GM19099 (cell line): ENCODE measurements around the gene PACRG.

Experiments
- POLR2A ChIP-seq: IDR thresholded peaks from 3 replicates; pipeline ENCODE4 v1.6.1; 2011; ENCODE audit warnings: low read depth; ENCODE audit not compliant: insufficient read length; ENCODE audit errors: extremely low read depth

The PACRG gene

DNA sequence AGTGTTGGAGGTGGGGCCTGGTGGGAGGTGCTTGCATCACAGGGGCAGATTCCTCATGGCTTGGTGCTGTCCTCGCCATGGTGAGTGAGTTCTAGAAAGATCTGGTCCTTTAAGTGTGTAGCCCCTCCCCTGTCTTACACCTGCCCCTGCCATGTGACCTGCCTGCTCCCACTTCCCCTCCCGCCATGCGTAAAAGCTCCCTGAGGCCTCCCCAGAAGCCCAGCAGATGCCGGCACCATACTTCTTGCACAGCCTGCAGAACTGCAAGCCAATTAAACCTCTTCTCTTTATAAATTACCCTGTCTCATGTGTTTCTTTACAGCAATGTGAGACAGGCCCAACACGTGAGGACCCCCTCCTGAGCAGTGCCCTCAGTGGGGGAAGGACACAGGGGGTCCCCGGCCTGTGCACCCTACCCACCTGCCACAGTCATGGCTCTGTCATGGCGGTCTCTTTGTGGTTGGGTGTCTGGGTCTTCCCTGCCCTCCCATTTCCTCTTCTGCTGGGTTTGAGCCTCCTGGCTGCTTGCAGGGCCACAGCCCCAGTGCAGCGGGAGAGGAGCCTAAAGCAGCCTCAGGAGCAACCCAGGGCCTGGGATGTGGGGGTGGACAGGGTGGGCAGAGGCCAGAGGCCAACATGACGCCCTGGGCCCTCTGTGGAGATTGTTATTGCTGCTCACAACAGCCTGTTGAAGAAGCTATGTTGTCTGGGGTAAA is 599.5 kb downstream of the PACRG start:
- no peak for TF ChIP-seq POLR2A

DNA sequence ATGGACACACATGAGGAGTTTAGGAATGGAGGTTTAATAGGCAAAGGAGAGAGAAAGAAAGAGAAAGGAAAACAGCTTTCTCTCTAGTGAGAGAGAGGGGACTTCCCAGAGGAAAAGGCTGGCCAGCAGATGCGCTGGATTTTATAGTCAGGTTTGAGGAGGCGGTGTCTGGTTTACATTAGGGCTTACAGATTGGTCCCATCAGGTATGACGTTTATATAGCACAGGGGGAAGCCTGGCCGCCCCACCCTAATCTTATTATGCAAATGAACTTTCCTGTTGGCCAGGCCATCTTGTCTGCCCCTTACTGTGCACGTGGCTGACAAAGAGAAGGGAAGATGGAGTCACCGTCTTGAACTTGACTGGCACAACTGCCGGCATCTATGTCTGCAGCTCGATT is 600.1 kb downstream of the PACRG start:
- TF ChIP-seq POLR2A, result no peak

DNA sequence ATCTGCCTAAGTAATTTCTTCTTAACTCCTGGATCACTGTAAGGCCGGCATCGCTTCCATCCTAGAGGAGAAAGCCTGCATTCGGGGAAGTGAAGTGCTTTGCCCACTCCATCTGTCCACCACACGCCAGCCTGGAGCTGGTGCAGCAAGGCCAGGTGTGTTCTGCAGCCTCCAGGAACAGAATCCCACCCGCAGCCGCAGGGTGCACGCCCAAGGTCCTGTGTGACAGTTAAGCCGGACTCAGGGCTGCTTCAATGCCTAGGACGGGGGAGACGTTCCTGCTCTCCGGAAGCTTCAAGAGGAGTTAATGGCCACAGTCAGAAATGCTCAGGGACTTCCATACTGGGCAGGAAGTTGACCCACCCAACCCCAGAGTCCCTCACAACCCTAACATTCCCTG is 600.6 kb downstream of the PACRG start:
- no peak for TF ChIP-seq POLR2A

DNA sequence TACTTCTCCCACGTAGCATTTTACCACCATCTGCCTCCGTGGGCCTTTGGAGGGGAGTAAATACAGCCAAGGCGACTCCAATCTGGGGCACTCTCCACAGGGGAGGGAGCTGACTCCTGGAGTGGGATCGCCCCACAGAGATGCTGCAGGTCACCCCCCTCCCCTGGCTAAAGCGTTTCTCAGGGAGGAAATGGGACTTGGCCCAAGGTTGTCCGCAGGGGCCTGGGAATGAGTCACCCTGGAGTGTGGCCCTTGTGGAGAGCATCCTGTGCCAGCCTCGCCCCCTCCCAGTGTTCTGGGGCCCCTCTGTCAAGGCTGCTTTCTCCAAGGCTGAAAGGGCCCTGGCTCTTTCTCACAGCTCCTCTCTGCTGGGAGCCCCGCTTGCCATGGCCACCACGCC is 602.2 kb downstream of the PACRG start:
- no peak for TF ChIP-seq POLR2A

DNA sequence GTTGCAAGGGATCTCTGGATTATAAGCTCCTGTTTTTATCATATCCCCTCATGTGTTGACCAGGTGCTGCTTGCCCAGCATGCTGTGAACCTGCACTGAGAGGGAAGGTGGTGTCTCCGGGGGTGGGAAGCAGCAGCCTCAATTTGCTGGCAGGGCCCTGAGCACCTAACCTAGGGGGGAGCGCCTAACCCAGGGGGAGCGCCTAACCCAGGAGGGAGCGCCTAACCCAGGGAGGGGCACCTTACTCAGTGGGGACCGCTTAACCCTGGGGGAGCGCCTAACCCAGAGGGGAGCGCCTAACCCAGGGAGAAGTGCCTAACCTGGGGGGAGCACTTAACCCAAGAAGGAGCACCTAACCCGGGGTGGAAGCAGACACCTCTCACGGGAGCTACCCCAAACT is 603.5 kb downstream of the PACRG start:
- no peak for TF ChIP-seq POLR2A

DNA sequence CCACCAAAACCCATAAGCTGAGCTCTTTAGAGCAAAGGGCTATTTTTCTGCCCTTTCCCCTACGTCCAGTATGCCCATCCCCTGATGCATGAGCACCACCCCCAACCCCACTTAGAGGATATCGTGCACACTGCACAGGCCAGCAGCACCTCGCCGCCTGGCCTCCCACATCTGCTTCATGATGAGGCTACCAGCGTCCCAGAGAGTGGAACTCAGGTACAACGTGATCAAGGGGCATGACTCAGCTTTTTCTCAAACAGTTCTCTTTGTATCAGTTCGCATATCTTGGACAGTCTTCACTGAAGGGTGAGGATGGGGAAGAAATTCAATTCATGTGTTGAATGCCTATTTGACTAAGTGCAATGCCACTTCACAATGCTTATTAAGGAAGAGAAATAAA is 604.8 kb downstream of the PACRG start:
- TF ChIP-seq POLR2A, result no peak

DNA sequence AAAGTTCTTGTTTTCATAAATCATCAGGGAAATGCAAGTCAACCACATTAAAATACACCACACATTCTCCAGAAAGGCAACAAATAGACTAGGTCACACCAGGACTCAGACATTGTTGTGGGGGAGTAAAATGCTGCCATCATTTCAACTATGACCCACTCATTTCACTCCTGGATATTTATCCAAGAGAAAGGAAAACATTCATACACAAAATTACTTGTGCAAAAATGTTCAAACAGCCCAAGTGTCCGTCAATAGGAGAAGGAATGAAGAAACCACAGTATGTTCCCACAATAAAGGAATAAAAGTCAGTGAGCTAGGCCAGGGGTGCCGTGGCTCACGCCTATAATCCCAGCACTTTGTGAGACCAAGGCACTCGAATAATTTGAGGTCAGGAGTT is 605.3 kb downstream of the PACRG start:
- no peak for TF ChIP-seq POLR2A

DNA sequence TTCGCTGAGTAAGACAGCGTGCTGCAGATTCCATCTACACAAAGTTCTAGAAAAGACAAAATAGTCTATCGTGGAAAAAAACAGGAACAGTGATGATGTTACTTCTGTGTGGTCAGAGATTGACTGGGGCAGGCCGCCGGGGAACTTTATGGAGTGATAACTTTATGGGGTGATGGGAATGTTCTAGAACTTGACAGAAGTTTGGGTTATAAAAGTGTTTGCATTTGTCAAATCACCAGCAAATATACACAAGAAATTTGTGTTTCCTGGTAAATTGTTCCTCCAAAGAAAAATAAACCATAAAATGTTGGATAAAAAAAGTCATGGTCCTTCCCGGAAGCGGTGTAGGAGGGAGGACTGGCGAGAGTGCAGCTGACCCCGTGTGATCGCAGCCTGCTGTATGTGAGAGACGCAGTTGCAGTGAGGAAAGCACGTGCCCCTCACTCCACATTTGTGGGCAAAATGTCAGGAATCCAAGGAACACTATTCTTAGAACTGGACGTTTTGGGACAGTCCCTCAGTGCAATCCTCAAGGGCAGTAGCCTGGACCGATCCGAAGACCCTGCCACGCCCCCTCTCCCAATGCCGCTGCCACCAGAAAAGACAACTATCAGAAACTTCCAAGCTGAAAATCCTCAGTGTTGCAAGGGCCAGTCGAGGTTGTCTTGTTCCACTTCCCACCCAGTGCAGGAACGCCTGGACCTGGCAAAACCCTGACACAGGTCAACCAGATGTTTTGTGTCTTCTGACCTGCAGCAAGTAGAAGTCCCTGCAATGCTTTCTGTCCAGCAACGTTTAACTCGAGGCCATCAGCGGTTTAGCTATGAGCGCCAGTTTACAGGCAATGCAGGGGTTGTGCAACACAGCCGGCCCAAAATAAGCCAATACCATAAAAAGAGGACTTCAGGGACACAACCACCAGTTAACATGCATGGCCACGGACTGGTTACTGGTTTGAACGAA is 606.2 kb downstream of the PACRG start:
- TF ChIP-seq POLR2A, result no peak

DNA sequence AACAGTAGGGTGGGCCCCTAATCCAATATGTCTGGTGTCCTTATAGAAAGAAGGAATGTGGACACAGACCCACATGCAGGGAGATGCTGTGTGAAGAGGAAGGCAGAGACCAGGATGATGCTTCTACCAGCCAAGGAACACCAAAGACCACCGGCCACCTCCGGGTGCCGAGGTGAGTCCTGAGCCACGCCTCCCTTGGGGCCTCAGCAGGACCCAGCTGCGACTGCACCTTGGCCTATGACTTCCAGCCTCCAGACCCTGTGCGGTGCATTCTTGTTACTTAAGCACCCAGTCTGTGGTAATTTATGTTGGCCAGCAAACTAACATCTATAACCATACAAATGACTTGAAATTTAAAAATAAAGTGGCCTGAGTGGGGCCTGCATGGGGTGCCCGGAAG is 607.3 kb downstream of the PACRG start:
- no peak for TF ChIP-seq POLR2A

DNA sequence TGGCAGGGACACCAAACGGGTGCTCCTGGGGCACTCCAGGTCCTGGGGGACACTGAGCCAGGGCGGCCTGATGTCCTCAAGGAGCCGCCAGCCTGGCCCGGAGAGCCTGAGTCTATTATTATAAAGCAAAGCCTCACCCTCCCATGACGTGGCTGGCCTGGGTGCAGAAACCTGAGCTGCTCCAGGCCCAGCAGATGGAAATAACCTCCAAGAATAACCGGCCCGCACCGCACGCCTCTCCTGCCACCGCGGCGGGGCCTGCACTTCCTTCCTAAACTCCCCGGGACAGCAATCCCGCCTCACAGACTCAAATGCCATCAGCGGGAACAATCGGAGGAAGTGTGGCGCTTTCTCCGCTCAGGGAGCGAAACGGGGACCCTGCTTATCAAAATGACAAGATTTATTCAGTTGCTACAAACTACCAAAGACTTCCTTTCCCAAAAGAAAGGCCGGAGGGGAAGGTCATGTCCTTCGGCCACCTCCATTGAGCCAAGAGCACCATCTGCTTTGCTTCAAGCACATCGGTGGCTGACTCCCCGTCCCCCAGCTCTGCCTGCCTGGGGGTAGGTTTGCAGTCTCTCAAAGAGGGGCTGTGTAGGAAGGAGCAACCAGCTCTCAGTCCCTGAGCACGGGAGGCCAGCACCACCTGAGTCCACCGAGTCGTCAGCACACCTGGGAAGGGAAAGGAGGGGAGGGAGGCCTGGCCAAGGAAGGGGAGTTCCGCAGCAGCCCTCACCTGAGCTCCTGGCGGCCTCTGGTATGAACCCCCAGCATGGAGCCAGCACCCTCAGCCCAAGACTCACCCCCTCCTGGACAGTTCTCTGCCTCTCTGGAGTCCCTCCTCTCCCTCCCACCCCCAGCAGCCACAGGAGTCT is 608.1 kb downstream of the PACRG start:
- TF ChIP-seq POLR2A, result no peak

DNA sequence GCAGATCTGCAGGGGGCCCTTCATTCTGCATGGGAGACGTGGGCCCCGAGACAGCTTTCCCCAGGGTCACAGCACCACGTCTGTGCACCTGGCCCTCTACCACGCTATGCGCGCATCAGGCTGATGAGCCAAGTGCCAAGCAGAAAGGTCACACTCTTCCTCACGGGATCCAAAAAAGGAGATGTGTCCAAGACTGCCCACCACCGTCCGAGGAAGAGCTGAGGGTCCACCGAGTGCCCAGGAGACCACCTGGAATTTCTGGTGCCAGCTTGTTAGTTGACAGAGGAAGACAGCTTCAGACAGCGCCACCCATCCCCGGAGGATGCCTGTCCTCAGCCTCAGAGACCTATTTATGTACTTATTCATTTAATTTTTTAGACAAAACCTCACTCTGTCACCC is 609.2 kb downstream of the PACRG start:
- no peak for TF ChIP-seq POLR2A

DNA sequence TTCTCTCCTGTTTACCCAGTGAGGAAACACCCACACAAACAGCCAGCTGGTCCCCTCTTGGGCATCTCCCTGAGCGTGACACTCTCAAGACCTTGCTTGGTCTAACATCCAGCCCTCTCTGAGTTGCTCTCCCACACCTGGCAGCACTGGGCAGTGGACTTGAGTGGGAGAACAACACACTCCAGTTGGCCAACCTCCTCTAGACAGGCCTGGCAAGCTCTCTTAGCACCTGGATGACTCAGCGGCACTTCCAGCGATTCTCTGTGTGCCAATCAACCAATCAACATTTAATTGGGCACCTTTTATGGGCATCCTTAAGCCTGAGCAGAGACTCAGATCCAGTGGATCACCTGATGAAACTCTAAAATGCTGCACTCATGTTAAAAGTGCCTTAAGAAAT is 610.2 kb downstream of the PACRG start:
- TF ChIP-seq POLR2A, result no peak

DNA sequence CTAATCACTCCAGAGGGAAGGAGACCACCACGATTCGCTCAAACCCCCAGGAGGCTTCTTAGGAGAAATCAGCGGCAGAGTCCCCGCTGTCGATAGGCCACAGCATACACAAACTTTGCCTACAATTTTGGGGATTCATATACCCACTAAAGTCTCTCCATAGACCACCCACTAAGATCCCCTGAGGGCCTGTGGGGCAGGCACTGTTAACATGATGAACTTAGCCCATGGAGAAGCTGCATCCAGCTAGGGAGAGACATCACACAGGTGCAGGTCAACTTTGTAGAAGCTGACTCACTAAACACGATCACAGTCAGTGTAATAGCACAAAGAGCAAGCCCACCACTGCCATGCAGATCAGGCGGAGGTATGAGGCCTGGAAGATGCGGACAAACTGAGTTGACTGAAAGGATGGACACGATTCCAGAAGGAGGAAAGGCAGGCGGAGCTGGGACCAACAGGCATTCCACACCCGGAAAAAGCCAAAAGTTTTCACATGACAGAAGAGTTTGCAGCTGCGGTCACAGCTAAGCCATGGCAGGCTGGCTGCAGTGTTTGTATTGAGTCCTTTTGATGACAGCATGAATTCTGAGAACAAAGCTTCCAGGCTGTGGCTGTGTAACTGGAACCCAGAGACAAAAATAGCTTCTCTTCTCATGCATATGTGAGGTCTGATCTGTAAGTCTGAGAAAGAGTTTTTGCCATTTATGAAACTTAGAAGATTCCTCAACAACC is 611.1 kb downstream of the PACRG start:
- TF ChIP-seq POLR2A, result no peak

DNA sequence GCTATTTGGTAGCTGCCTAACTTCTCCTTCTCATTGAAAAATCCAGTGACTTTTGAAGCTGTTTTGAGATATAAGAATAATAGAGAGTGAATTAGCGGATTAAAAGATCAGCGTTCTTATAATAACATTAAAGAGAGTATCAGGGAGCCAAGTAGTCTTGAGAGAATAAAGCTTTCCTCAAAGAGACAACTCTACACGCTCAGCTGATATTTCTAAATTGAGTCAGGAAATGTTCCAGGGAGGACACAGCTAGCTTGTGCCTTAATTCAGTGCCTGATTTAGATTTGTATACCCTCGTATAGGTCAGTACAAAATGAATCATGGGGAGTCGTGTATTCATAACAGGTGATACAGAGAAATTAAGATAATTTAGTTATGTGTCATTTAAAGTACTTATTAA is 611.7 kb downstream of the PACRG start:
- no peak for TF ChIP-seq POLR2A
